GM19395 (cell line): ENCODE measurements around the gene CRYBB2.
"Not testable (repeated sequence)": the region's sequence is repeated elsewhere in the genome, so short reads cannot be mapped to it uniquely, and the experiment has no call there.

Experiments used
- ATAC-seq: cut with Tn5 transposase; IDR thresholded peaks from one replicate; pipeline ENCODE4 v1.9.1; 2021; ENCODE audit warnings: mild to moderate bottlenecking, moderate library complexity; ENCODE audit not compliant: unreplicated experiment

CRYBB2 gene

GRCh38 chr22:25219211-25219689 is at the start of gene CRYBB2:
Gene CRYBB2, plus strand, starts transcription at chr22:25219639. Its CDS starts 1,791 bp downstream, at chr22:25221430.
- no peak for ATAC-seq

GRCh38 chr22:25170426-25170980 is 48.9 kb upstream of the CRYBB2 start:
- no peak for ATAC-seq

GRCh38 chr22:25172153-25172552 is 47.3 kb upstream of the CRYBB2 start:
- no peak for ATAC-seq

GRCh38 chr22:25174156-25174887 is 45.1 kb upstream of the CRYBB2 start:
- no peak for ATAC-seq

GRCh38 chr22:25174888-25175411 is 44.5 kb upstream of the CRYBB2 start:
- no peak for ATAC-seq

- ATAC-seq, result no peak
These were observed 43.3 kb upstream of the CRYBB2 start for GRCh38 chr22:25176175-25176574.

- ATAC-seq, result no peak
These were observed 42.6 kb upstream of the CRYBB2 start for GRCh38 chr22:25176799-25177198.

- no peak for ATAC-seq
These were observed 42.2 kb upstream of the CRYBB2 start for GRCh38 chr22:25177226-25177625.

- ATAC-seq, result no peak
These were observed 41.5 kb upstream of the CRYBB2 start for GRCh38 chr22:25177895-25178294.

- not testable (repeated sequence) for ATAC-seq
These were observed 41.1 kb upstream of the CRYBB2 start for GRCh38 chr22:25178348-25178747.

- ATAC-seq, result not testable (repeated sequence)
These were observed 40.4 kb upstream of the CRYBB2 start for GRCh38 chr22:25178869-25179631.

- no peak for ATAC-seq
These were observed 37.0 kb upstream of the CRYBB2 start for GRCh38 chr22:25182131-25183110.

GRCh38 chr22:25183949-25184619 is 35.4 kb upstream of the CRYBB2 start:
- no peak for ATAC-seq

GRCh38 chr22:25186140-25186539 is 33.3 kb upstream of the CRYBB2 start:
- no peak for ATAC-seq

GRCh38 chr22:25187469-25187868 is 32.0 kb upstream of the CRYBB2 start:
- no peak for ATAC-seq

- ATAC-seq, result no peak
These were observed 27.0 kb upstream of the CRYBB2 start for GRCh38 chr22:25192406-25192805.

- no peak for ATAC-seq
These were observed 26.3 kb upstream of the CRYBB2 start for GRCh38 chr22:25193130-25193529.

GRCh38 chr22:25193548-25193947 is 25.9 kb upstream of the CRYBB2 start:
- no peak for ATAC-seq

GRCh38 chr22:25196326-25196725 is 23.1 kb upstream of the CRYBB2 start:
- no peak for ATAC-seq

- no peak for ATAC-seq
These were observed 22.1 kb upstream of the CRYBB2 start for GRCh38 chr22:25197340-25197739.
